Breast epithelium (tissue), 3 donors: ENCODE data around the gene OTUD1.

ENCODE experiments used
- CTCF ChIP-seq, 3 donors: fragments of 450-650 bp; IDR thresholded peaks; one replicate each; pipeline ENCODE4 v1.5.1; 2016 to 2017; ENCODE audit warnings: antibody characterized with exemption in 3 of 3, mild to moderate bottlenecking in 3 of 3, moderate library complexity in 3 of 3
- POLR2A ChIP-seq: fragments of 450-650 bp; IDR thresholded peaks from one replicate; pipeline ENCODE4 v1.6.1; 2016; ENCODE audit warnings: antibody characterized with exemption, mild to moderate bottlenecking, moderate library complexity
- POLR2AphosphoS5 ChIP-seq, 3 donors: sonication (generic); formaldehyde crosslinking; IDR thresholded peaks; one replicate each; pipeline ENCODE4 v1.6.1; 2017; ENCODE audit warnings: antibody characterized with exemption in 3 of 3

- no peak for TF ChIP-seq CTCF (IDR thresholded peaks at IDR 0.05)
- TF ChIP-seq POLR2A, result no peak
- TF ChIP-seq POLR2AphosphoS5 (IDR thresholded peaks at IDR 0.05), result no peak
These were observed 33.3 kb downstream of the OTUD1 start for GRCh38 chr10:23472181-23472580.
